HepG2 (cell line): ENCODE data around the gene LYRM9. TPM values are rescaled to one million over a fixed set of nuclear protein-coding genes. Genes with fewer than 3 reads are reported as not detected.

ENCODE experiments used
- ATAC-seq: fragments of 200-7000 bp; cut with Tn5 transposase; 3 replicates; pipeline ENCODE4 v1.9.1; 2020; ENCODE audit warnings: mild to moderate bottlenecking, moderate library complexity
- BruUV-seq: library from RNA; stranded (reverse); fragments of 400-500 nt; replicated peaks from 2 replicates; lab custom pipeline; 2021; lab: Mats Ljungman, UMichigan
- CTCF ChIA-PET: fragments of 300-600 bp; formaldehyde crosslinking; extraction: SDS; loops from one replicate; lab custom pipeline; 2021; ENCODE audit warnings: low total read pairs, inconsistent platforms, low intra/inter-chr PET ratio; lab: Yijun Ruan, JAX
- POLR2A ChIA-PET: fragments of 350-600 bp; sonication (Branson Sonifier 250); formaldehyde crosslinking; loops from one replicate; lab custom pipeline; 2020; ENCODE audit warnings: antibody characterized with exemption, inconsistent platforms; lab: Yijun Ruan, JAX
- DNase-seq: peaks from one replicate; pipeline ENCODE4 v3.0.0-alpha.2; 2015; ENCODE audit warnings: low spot score
- FAIRE-seq: peaks from 3 replicates; lab custom pipeline; 2011; peaks lifted over from hg19 to GRCh38; lab: Jason Lieb, UNC
- H2AFZ ChIP-seq: one replicate; pipeline ENCODE4 v1.6.1; 2011; ENCODE audit warnings: low read length, inconsistent platforms
- H3K27ac ChIP-seq: fragments of 300-600 bp; 3 replicates; pipeline ENCODE4 v1.8.0; 2011; ENCODE audit warnings: mixed run types, mild to moderate bottlenecking, mixed read lengths, low read length, inconsistent platforms; ENCODE audit not compliant: insufficient read depth; ENCODE audit errors: extremely low read length
- H3K27me3 ChIP-seq, 2 experiments: fragments of 200-600 bp in 1 of 2; 2 replicates in 1 of 2; 3 replicates in 1 of 2; pipeline versions ENCODE4 v1.6.0 to v1.8.0; 2011; ENCODE audit warnings: low read length in 2 of 2, mild to moderate bottlenecking in 2 of 2, moderate library complexity in 2 of 2, inconsistent platforms in 1 of 2; ENCODE audit not compliant: insufficient read depth in 2 of 2, control insufficient read depth in 1 of 2
- H3K36me3 ChIP-seq, 2 experiments: fragments of 200-600 bp in 1 of 2; replicated peaks in 1 of 2; 2 replicates in 1 of 2; 3 replicates in 1 of 2; pipeline versions ENCODE4 v1.5.1 to v1.8.0; 2011; ENCODE audit warnings: low read length in 2 of 2, inconsistent platforms in 1 of 2; ENCODE audit not compliant: insufficient read depth in 2 of 2, control insufficient read depth in 1 of 2
- H3K4me1 ChIP-seq: 2 replicates; pipeline ENCODE4 v1.5.1; 2012; ENCODE audit warnings: low read length, inconsistent platforms; ENCODE audit not compliant: insufficient read depth
- H3K4me2 ChIP-seq: 2 replicates; pipeline ENCODE4 v1.6.0; 2011; ENCODE audit warnings: low read depth, low read length, inconsistent platforms
- H3K4me3 ChIP-seq, 3 experiments: fragments of 200-600 bp in 1 of 3; sonication (generic), shearing (Covaris generic) in 1 of 3; replicated peaks in 1 of 3; 2 replicates each; pipeline ENCODE4 v1.5.1; 2011 to 2016; ENCODE audit warnings: low read length in 3 of 3, inconsistent platforms in 2 of 3, low read depth in 2 of 3, mild to moderate bottlenecking in 2 of 3, control low read depth in 1 of 3, mixed read lengths in 1 of 3; ENCODE audit not compliant: insufficient read depth in 1 of 3
- H3K79me2 ChIP-seq: one replicate; pipeline ENCODE4 v1.6.1; 2011; ENCODE audit warnings: low read length, inconsistent platforms; ENCODE audit not compliant: insufficient read depth
- H3K9ac ChIP-seq: 2 replicates; pipeline ENCODE4 v1.6.0; 2011; ENCODE audit warnings: mild to moderate bottlenecking, low read depth, low read length, inconsistent platforms; ENCODE audit not compliant: insufficient read depth
- H3K9me3 ChIP-seq: 2 replicates; pipeline ENCODE4 v1.5.1; 2012; ENCODE audit warnings: mild to moderate bottlenecking, low read length
- H4K20me1 ChIP-seq: 2 replicates; pipeline ENCODE4 v1.6.0; 2011; ENCODE audit warnings: inconsistent platforms, mild to moderate bottlenecking, low read length, moderate library complexity; ENCODE audit not compliant: insufficient read depth
- GABPB1 ChIP-seq: IDR thresholded peaks from 2 replicates; pipeline ENCODE4 v1.6.1; 2016; ENCODE audit warnings: mild to moderate bottlenecking, missing genetic modification reagents, moderate library complexity, missing compliant biosample characterization
- HNF4G ChIP-seq, 2 experiments: sonication (generic) in 1 of 2; formaldehyde crosslinking in 1 of 2; IDR thresholded peaks; 2 replicates each; pipeline versions ENCODE4 v1.4.0 to v1.6.1; 2011 to 2020; ENCODE audit warnings: borderline replicate concordance in 2 of 2, low read depth in 2 of 2, mild to moderate bottlenecking in 2 of 2, low read length in 1 of 2, missing genetic modification reagents in 1 of 2, moderate library complexity in 1 of 2
- HNRNPUL1 ChIP-seq: fragments of 200-400 bp; formaldehyde crosslinking; IDR thresholded peaks from 2 replicates; pipeline ENCODE4 v1.6.1; 2017; ENCODE audit warnings: low read depth, mild to moderate bottlenecking, low read length, moderate library complexity
- JUND ChIP-seq: sonication (generic); formaldehyde crosslinking; IDR thresholded peaks from 2 replicates; pipeline ENCODE4 v1.8.0; 2022; ENCODE audit warnings: mild to moderate bottlenecking, missing genetic modification reagents
- NFYB ChIP-seq: sonication (generic); formaldehyde crosslinking; IDR thresholded peaks from 2 replicates; pipeline ENCODE4 v1.4.0; 2020; ENCODE audit warnings: missing genetic modification reagents
- PRDM4 ChIP-seq: sonication (generic); formaldehyde crosslinking; IDR thresholded peaks from 2 replicates; pipeline ENCODE4 v1.9.0; 2021; ENCODE audit warnings: missing genetic modification reagents, borderline replicate concordance
- RBM39 ChIP-seq: fragments of 200-400 bp; formaldehyde crosslinking; IDR thresholded peaks from one replicate; pipeline ENCODE4 v1.6.1; 2018; ENCODE audit warnings: antibody characterized with exemption, mild to moderate bottlenecking, low read depth, low read length; ENCODE audit not compliant: poor library complexity, severe bottlenecking
- TBX3 ChIP-seq: fragments of 450-650 bp; IDR thresholded peaks from 2 replicates; pipeline ENCODE4 v1.6.1; 2017; ENCODE audit warnings: antibody characterized with exemption, mild to moderate bottlenecking, inconsistent platforms, borderline replicate concordance
- YEATS2 ChIP-seq: sonication (generic); formaldehyde crosslinking; IDR thresholded peaks from 2 replicates; pipeline ENCODE4 v1.4.0; 2020; ENCODE audit warnings: missing genetic modification reagents, borderline replicate concordance
- ZFP82 ChIP-seq: sonication (generic); formaldehyde crosslinking; IDR thresholded peaks from 2 replicates; pipeline ENCODE4 v1.5.1; 2020; ENCODE audit warnings: mild to moderate bottlenecking, missing genetic modification reagents, borderline replicate concordance
- ZNF12 ChIP-seq: sonication (generic); formaldehyde crosslinking; IDR thresholded peaks from 2 replicates; pipeline ENCODE4 v1.5.0; 2020; ENCODE audit warnings: missing genetic modification reagents
- ZNF547 ChIP-seq: sonication (generic); formaldehyde crosslinking; IDR thresholded peaks from 2 replicates; pipeline ENCODE4 v1.5.1; 2020; ENCODE audit warnings: mild to moderate bottlenecking, missing genetic modification reagents
- ZNF724P ChIP-seq: sonication (generic); formaldehyde crosslinking; IDR thresholded peaks from 2 replicates; pipeline ENCODE4 v1.8.0; 2022; ENCODE audit warnings: missing genetic modification reagents, borderline replicate concordance
- ZSCAN31 ChIP-seq: sonication (generic); formaldehyde crosslinking; IDR thresholded peaks from 2 replicates; pipeline ENCODE4 v1.5.0; 2020; ENCODE audit warnings: low read depth, mild to moderate bottlenecking, missing genetic modification reagents
- WGBS: methylation state at CpG from one replicate; pipeline ENCODE4 v1.1.6; 2017; ENCODE audit warnings: low lambda C conversion rate; 5-methylcytosine and 5-hydroxymethylcytosine counted together
- in situ Hi-C: cut with HindIII; loops from 2 replicates; pipeline ENCODE4 v1.10.0; 2017; ENCODE audit warnings: low pct_unique_long_range_greater_than_20kb; ENCODE audit not compliant: extremely low pct_ligation_motif_present
- intact Hi-C: fragments of 100-400 bp; cut with micrococcal nuclease; formaldehyde crosslinking; loops from one replicate; pipeline ENCODE4 v1.10.0; 2022; ENCODE audit not compliant: unreplicated experiment
- polyA plus RNA-seq, 8 experiments: library from polyadenylated mRNA; depleted of rRNA in 3 of 8; stranded (reverse) in 7 of 8; unstranded in 1 of 8; fragments of >200 nt; fragmentation: Illumina TruSeq in 4 of 8; extraction: Trizol in 4 of 8; gene quantifications; 2 replicates each; pipeline versions ENCODE4 v1.2.1 to v1.2.3, GENCODE V29; 2011 to 2016; ENCODE audit warnings: low read depth in 4 of 8, missing spikeins in 1 of 8, mixed read lengths in 1 of 8; ENCODE audit not compliant: insufficient read depth in 1 of 8
- total RNA-seq, 5 experiments: library from RNA; depleted of rRNA; stranded (reverse); fragments of >200 nt; fragmentation: Illumina TruSeq; extraction: Trizol; gene quantifications; 2 replicates each; pipeline ENCODE4 v1.2.3, GENCODE V29; 2016; ENCODE audit warnings: low read depth in 1 of 5

The LYRM9 gene
- total and polyA plus RNA-seq, 2 of the 13 experiments (the other 11 are each of a cell fraction or from before 2014, with no cell fraction given), result 0.24 to 0.66 TPM

DNA sequence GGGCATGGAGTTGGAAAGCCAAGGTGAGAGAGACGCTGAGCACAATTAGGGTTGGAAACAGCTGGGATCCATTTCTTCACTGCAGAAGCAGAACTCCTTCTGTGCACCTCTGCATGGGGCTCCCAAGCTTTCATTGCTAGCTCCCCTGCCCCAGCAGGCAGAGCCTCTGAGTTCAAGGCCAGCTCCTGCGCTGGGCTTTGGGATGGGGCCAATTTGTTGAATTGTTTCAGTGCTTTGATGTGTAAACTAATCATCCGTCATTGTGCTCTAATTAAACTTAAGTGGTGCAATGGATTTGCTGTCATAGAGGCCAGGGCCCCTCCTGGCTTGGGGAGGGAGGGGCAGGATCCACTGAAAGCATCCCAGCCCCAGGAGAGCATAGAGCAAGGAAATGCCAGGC is 13.5 kb upstream of the LYRM9 start:
- no peak overlapping the region for H3K4me3 ChIP-seq
- no peak; the same call in 2 of the 3 replicates for ATAC-seq
- intact Hi-C loops (no loop called here), in situ Hi-C loops (no loop called here)
- H3K9ac ChIP-seq, result no peak overlapping the region
- POLR2A ChIA-PET, result no interaction called here
- H3K27me3 ChIP-seq, result no peaks in the 10 kb centered on the region
- H3K36me3 ChIP-seq, result no peaks in the 10 kb centered on the region
- BruUV-seq, result no TSS peak
- no peak overlapping the region for H3K4me2 ChIP-seq
- FAIRE-seq, result no peak
- CTCF ChIA-PET, result no interaction called here
- H3K4me1 ChIP-seq, result peaks cover 16% of the 10 kb centered on the region
- H3K79me2 ChIP-seq, result no peaks in the 10 kb centered on the region
- H3K27ac ChIP-seq, result no peak overlapping the region
- no peak overlapping the region for H2AFZ ChIP-seq
- 91% methylated on average over 1 of the region's 3 CpGs for whole genome bisulfite sequencing
- no peaks in the 10 kb centered on the region for H4K20me1 ChIP-seq
- H3K9me3 ChIP-seq, result no peaks in the 10 kb centered on the region
- TF ChIP-seq NFYB (no peak), GABPB1 (no peak), TBX3 (no peak), ZFP82 (CRISPR knock-in tag) (no peak), ZSCAN31 (CRISPR knock-in tag) (no peak), RBM39 (no peak), HNRNPUL1 (no peak), PRDM4 (no peak), JUND (no peak), HNF4G (IDR thresholded peaks at IDR 0.05; ENCODE audit: borderline replicate concordance, low read depth, low read length) (no peak), HNF4G (CRISPR knock-in tag; IDR thresholded peaks at IDR 0.05; ENCODE audit: borderline replicate concordance, low read depth) (no peak), ZNF724P (no peak), ZNF547 (no peak), YEATS2 (CRISPR knock-in tag) (no peak), ZNF12 (no peak)
- no peak for DNase-seq
